HG03025 (cell line): ENCODE measurements around the gene ZBTB20.

Experiments
- ATAC-seq: cut with Tn5 transposase; IDR thresholded peaks from one replicate; pipeline ENCODE4 v1.9.1; 2021; ENCODE audit warnings: mild to moderate bottlenecking, moderate library complexity; ENCODE audit not compliant: unreplicated experiment, low FRiP score

The ZBTB20 gene

GRCh38 chr3:115040246-115040645, 106.8 kb downstream of the ZBTB20 start:
- ATAC-seq: no peak

GRCh38 chr3:115038817-115039216, 108.3 kb downstream of the ZBTB20 start:
- ATAC-seq: no peak

- peak; percentile 72 for ATAC-seq
Observed at GRCh38 chr3:115022835-115023398, 124.2 kb downstream of the ZBTB20 start.

GRCh38 chr3:115022199-115022598, 124.9 kb downstream of the ZBTB20 start:
- ATAC-seq: no peak

- ATAC-seq: no peak
Observed at GRCh38 chr3:115021061-115021460, 126.0 kb downstream of the ZBTB20 start.

- no peak for ATAC-seq
Observed at GRCh38 chr3:115019900-115020299, 127.2 kb downstream of the ZBTB20 start.

- ATAC-seq: no peak
Observed at GRCh38 chr3:115018694-115019093, 128.4 kb downstream of the ZBTB20 start.

GRCh38 chr3:115007966-115008365, 139.1 kb downstream of the ZBTB20 start:
- no peak for ATAC-seq

GRCh38 chr3:115004201-115005140, 142.6 kb downstream of the ZBTB20 start:
- no peak for ATAC-seq

GRCh38 chr3:114998971-114999579, 148.0 kb downstream of the ZBTB20 start:
- ATAC-seq: no peak

- no peak for ATAC-seq
Observed at GRCh38 chr3:114994554-114995341, 152.3 kb downstream of the ZBTB20 start.

- ATAC-seq: no peak
Observed at GRCh38 chr3:114985776-114986175, 161.3 kb downstream of the ZBTB20 start.

GRCh38 chr3:114983248-114983647, 163.8 kb downstream of the ZBTB20 start:
- no peak for ATAC-seq

- no peak for ATAC-seq
Observed at GRCh38 chr3:114974387-114974786, 172.7 kb downstream of the ZBTB20 start.

- ATAC-seq: no peak
Observed at GRCh38 chr3:114973536-114973935, 173.6 kb downstream of the ZBTB20 start.

GRCh38 chr3:114967168-114967567, 179.9 kb downstream of the ZBTB20 start:
- no peak for ATAC-seq

GRCh38 chr3:114962189-114962588, 184.9 kb downstream of the ZBTB20 start:
- ATAC-seq: no peak

- no peak for ATAC-seq
Observed at GRCh38 chr3:114958930-114959329, 188.2 kb downstream of the ZBTB20 start.

GRCh38 chr3:114953800-114954199, 193.3 kb downstream of the ZBTB20 start:
- ATAC-seq: no peak

GRCh38 chr3:114953215-114953799, 193.8 kb downstream of the ZBTB20 start:
- no peak for ATAC-seq
